GM19025 (cell line): ENCODE data around the gene EVI5L.
A peak's percentile ranks its signal among the peaks of the same experiment; 100 is the strongest.
"Not testable (repeated sequence)": the region's sequence is repeated elsewhere in the genome, so short reads cannot be mapped to it uniquely, and the experiment has no call there.

Source experiments
- ATAC-seq: cut with Tn5 transposase; IDR thresholded peaks from one replicate; pipeline ENCODE4 v1.9.1; 2021; ENCODE audit warnings: mild to moderate bottlenecking, low read depth, moderate library complexity; ENCODE audit not compliant: unreplicated experiment

Gene EVI5L

DNA sequence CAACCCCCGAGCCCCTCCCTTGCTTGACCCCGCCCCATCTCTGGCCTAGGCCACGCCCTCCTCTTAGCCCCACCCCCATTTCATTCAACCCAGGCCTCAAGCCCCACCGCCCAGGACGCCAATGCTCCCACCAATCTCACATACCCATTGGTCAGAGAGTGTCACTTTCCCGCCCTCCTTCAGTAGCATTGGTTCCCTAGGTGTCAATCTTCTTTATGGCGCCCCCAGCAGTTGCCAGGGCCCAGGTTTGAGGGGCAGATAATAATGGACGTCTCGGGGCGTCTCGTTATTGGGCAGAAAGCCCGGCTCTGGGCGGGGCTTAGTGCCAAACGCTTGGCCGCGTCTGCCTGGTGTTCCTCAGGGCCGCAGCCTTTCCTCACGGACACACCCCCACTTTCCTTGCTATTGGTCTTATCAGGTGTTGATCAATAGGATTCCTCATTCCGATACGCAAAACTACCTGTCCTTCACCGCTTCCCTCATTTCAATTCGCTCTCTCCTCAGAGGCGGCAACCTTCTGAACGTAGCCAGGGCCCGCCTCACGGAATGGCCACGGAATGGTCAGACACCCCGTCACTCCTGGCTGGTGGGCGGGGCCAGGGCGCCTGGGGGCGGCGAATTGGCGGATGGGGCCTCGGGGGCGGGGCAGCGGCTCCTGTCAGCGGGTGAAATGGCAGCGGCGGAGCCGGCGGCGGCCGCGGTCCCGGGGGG is at the start of gene EVI5L:
Gene EVI5L (plus strand): TSS at position 658 of the 711 bp plus-strand sequence. CDS start 16,325 bp downstream, outside the sequence.
- ATAC-seq, result peak; percentile 82

DNA sequence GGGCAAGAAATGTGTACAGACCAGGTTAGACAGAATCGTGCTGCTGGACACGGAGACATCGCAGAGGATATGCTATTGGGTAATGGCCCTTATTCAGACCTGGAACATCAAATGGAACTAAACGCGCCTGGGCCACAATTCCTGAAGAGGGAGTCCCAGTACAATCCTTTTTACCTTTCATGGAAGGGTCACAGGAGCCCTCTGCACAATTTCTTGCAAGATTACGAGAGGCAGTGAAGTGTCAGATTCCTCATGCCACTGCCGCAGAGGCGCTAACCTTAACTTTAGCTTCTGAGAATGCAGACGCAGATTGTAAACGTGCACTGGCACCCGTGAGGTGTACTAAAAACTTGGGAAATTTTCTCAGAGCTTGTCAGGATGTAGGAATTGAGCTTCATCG is 48.9 kb upstream of the EVI5L start:
- no peak for ATAC-seq

DNA sequence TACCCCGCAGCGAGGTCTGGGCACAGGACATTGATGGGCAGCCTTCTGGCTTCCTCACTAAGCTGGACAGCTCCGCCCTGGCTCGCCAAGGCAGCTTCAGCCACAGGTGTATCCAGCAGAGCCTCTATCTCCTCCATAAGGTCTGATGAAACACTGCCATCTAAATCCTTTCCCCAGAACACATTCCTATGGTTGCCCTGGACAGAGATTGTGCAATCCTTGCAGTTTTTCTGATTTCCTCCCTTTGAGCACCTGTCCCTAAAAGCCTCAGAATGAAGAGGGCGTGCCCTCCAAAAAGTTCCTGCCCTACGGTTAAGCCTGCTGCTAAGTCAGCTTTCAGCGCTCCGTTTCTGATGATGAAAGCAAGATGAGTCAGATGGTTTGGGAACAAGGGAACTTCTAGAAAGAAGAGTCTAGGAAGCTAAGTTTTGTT is 46.0 kb upstream of the EVI5L start:
- no peak for ATAC-seq

DNA sequence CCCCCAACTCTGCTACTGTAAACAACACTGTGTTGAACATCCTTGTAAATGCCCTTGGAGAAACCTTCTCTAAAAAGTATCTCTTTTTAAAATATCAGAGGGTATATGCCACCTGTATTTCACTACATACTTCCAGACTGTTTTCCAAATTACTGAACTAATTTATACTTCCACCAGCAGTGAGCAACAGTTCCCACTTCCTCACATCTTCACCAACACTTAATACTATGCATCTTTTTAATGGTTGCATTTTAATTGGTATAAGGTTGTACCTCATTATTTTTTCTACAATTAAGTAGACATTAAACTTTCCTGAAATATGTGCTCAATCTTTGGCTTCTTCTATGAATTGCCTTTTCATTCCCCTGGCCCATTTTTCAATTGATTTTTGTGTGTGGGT is 45.2 kb upstream of the EVI5L start:
- ATAC-seq, result no peak

GRCh38 chr19:7787141-7787540 is 42.9 kb upstream of the EVI5L start:
- no peak for ATAC-seq

DNA sequence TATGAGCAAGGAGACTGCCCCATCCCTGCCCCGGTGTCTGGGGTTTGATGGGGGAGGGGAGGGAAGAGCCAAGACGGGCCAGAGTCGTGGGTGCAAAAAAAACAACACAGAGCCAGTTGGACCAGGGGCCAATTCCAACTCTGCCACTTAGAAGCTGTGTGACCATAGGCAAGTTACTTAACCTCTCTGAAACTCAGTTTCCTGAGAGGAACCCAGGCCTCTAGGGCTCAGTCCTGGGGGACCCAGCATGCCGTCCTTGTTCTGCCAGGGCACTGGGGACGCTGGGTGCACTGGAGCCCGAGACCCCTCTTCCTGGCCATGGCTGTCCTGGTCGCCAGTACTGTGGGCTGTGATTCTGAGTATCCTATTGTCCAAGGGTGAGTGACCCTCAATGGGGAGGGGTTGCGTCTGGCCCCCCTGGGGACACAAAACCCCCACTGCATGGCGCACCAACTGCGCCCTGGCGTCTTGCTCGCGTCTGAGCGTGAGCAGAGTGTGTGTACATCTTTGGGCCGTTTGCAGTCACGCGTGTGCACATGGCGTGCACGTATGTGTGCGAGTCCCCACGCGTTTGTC is 42.3 kb upstream of the EVI5L start:
- ATAC-seq, result no peak

DNA sequence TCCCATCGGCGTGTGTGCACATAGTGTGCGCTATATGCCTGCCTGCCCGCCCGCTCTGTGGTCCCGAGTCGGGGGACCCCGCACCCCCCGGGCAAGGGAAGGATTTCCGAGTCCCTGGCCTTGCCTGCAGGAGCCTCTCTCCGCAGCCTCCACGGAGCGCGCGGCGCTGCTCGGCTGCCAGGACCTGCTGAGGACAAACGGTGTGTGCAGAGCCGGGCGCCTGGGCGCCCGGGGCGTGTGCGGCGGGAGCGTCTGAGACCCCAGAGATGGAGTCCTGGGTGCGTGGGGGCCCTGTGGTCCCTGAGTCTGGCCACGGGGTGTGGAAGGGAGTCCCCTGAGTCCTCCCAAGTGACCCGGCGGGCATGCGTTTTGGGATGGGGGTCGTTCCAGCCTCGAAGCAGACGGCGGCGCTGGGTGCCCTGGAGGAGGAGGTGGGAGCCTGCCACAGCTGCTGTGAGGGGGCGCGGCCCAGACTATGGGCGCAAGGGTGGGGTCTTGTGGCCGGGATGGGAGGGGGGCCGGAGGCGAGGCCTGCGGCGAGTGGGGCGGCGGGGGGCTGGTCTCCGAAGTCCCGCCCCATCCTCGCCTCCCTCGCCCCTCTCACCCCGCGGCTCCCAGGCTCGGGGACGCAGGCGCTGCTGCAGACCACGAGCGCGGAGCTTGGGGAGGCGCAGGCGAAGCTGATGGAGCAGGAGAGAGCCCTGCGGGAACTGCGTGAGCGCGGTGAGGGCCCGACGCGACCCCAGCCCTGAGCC is 41.7 kb upstream of the EVI5L start:
- no peak for ATAC-seq

DNA sequence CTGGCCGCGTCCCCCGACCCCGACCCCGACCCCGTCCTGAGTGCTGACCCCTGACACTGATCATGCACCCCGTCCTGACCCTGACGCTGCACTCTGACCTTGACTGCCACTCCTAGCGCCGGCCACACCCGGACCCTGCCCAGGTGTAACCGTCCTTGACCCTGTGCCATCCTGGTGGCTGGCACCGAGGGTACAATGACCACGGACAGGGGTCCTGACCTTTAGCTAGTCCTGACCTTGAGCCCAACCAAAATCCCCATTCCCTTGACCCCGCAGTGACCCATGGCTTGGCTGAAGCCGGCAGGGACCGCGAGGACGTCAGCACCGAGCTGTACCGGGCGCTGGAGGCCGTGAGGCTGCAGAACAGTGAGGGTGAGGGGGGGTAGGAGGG is 41.1 kb upstream of the EVI5L start:
- ATAC-seq, result no peak

DNA sequence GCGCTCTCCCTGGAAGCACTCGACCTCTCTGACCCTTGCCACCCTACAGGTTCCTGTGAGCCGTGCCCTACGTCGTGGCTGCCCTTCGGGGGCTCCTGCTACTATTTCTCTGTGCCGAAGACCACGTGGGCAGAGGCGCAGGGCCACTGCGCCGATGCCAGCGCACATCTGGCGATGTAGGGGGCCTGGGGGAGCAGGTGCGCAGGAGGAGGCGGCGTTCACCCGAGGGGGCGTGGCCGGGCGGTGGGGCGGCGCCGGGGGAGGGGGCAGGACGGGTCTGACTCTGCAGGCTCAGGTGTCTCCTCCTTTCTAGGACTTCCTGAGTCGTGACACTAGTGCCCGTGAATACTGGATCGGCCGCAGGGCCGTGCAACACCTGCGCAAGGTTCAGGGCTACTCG is 40.6 kb upstream of the EVI5L start:
- no peak for ATAC-seq

DNA sequence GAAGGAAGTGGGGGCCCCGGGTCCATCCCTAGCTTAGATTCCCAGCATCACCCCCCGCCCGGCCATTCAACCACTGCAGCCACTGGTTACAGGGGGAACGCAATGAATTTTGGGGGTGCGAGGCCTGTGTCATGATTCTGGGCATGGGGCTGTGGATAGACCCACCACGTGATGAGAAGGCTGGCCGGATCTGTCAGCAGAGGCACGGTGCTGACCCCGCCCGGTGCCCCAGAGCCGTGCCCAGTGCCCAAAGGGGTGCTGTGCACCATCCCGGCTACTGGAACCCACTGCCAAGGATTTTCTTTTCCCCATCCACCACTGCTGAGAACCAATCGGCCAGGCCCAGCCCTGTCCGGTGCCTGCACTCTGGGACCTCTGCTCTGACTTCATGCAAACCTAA is 39.6 kb upstream of the EVI5L start:
- ATAC-seq, result no peak

- ATAC-seq, result no peak
Measured at GRCh38 chr19:7792281-7792680, 37.7 kb upstream of the EVI5L start.

- not testable (repeated sequence) for ATAC-seq
Measured at GRCh38 chr19:7792701-7793100, 37.3 kb upstream of the EVI5L start.

DNA sequence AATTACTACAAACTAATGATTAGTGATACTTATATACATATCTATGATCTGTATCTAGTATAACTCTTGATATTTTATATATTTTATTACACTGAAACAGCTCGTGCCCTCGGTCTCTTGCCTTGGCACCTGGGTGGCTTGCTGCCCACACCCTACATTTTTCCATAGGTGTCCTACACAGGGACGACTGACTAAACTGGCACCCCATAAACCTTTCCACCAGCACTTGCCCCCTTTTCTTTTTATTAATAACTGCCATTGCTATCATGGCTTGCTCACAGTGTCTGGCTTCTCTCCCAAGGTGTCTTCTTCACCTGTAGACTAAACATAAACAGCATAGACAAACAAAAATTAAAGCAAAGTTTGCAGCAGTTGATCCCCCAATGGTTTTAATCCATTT is 36.5 kb upstream of the EVI5L start:
- no peak for ATAC-seq

GRCh38 chr19:7795555-7796161 is 34.4 kb upstream of the EVI5L start:
- no peak for ATAC-seq

- no peak for ATAC-seq
Measured at GRCh38 chr19:7799640-7800355, 30.2 kb upstream of the EVI5L start.

DNA sequence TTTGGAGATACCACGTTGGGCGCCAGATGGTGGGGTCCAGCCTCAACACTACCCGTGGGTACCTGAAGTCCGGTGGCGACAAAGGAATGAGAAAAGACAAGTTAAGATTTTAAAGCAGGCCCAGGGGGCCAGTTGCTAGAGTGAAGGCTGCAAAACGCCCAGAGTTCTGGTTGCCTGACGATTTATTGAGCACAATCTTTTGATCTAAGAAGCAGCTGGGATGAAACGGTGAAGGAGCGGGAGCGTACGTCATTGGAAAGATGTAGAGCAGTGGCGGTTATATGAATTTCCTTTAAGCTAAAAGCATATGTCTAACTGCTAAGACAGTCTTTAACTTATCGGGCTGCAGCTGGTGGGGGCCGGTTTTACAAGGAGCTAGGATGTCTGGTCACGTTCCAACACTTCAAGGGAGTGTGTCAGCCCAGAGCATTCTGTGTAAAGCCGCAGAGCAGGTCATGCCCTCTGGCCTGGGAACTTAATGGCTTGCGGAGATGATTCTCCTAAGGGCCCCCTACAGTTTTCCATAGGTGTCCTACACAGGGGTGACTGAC is 28.9 kb upstream of the EVI5L start:
- no peak for ATAC-seq

DNA sequence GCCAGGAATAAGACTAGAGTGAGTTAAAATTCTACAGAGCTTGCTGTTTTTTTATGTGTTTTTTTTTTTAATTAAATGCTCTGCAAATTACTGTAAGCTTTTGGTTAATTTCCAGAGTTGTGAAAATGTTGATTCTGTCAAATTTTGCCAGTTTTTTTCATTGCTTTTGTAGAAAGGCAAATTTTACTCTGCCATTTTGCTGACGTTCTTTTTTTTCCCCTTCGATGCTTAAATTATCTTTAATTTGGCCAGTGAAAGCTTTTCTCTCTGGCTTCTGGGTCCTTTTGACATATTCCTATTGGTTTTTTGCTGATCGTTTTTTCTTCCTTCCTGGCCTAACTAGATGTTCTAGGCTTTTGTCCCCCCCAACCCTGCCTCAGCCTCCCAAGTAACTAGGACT is 23.8 kb upstream of the EVI5L start:
- no peak for ATAC-seq

DNA sequence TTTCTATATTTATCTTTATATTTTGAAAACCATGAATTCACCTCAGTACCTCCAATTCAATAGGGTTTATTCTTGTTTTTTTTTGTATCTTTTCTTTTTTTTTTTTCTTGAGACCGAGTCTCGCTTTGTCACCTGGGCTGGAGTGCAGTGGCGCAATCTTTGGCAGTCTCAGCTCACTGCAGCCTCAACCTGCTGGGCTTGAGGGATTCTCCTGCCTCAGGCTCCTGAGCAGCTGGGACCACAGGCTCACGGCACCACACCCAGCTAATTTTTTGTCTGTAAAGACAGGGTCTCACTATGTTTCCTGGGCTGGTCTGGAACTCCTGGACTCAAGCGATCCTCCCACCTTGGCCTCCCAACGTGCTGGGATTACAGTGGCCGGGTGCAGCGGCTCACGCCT is 23.1 kb upstream of the EVI5L start:
- no peak for ATAC-seq

- ATAC-seq, result no peak
Measured at GRCh38 chr19:7808108-7808507, 21.9 kb upstream of the EVI5L start.

DNA sequence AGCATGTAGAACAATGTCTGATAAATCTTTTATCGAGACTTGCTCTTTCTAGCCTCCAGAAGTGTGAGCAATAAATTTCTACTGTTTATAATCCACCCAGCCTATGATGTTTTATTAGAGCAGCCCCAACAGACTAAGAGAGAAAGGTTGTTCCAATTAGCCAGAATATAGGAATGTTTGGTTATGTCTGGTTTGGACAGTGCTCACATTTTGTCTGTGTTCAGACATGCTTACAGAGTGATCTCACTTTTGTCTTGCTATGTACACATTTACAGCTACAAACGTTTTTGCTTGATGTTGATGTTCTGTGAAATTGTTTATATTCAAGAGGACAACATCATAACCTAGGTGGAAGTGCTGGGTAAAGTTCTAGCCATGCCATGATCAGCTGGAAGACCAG is 18.0 kb upstream of the EVI5L start:
- no peak for ATAC-seq
